Measurements from ENCODE around the gene ACP4. TPM values are rescaled to one million over a fixed set of nuclear protein-coding genes. Genes with fewer than 3 reads are reported as not detected.

ACP4 gene
- total RNA-seq, 1 donor: not detected

- no peak overlapping the region for H3K4me3 ChIP-seq (ENCODE audit: low read depth, low read length)
- no peak for DNase-seq (ENCODE audit: low read depth)
- TF ChIP-seq CTCF (IDR thresholded peaks at IDR 0.05; ENCODE audit: insufficient read depth, low read length): no peak
Observed at GRCh38 chr19:50821622-50822021, 31.4 kb downstream of the ACP4 start.

- TF ChIP-seq CTCF (IDR thresholded peaks at IDR 0.05; ENCODE audit: insufficient read depth, low read length): no peak
- DNase-seq (ENCODE audit: low read depth): no peak
- no peak overlapping the region for H3K4me3 ChIP-seq (ENCODE audit: low read depth, low read length)
Observed at GRCh38 chr19:50822661-50823208, 32.5 kb downstream of the ACP4 start.

GRCh38 chr19:50823389-50824042, 33.3 kb downstream of the ACP4 start, which contains the start of gene KLK1:
TSS of gene KLK1 (minus strand) at chr19:50823787. CDS start at chr19:50823748, 39 bp downstream.
- no peak for DNase-seq (ENCODE audit: low read depth)
- no peak for TF ChIP-seq CTCF (IDR thresholded peaks at IDR 0.05; ENCODE audit: insufficient read depth, low read length)
- H3K4me3 ChIP-seq (ENCODE audit: low read depth, low read length): no peak within 1 kb of the TSS

GRCh38 chr19:50826492-50827240, 36.5 kb downstream of the ACP4 start:
- no peak for DNase-seq (ENCODE audit: low read depth)
- H3K4me3 ChIP-seq (ENCODE audit: low read depth, low read length): no peak overlapping the region
- TF ChIP-seq CTCF (IDR thresholded peaks at IDR 0.05; ENCODE audit: insufficient read depth, low read length): no peak

GRCh38 chr19:50827476-50827875, 37.3 kb downstream of the ACP4 start:
- no peak overlapping the region for H3K4me3 ChIP-seq (ENCODE audit: low read depth, low read length)
- DNase-seq (ENCODE audit: low read depth): no peak
- TF ChIP-seq CTCF (IDR thresholded peaks at IDR 0.05; ENCODE audit: insufficient read depth, low read length): no peak

- DNase-seq (ENCODE audit: low read depth): no peak
- no peak for TF ChIP-seq CTCF (IDR thresholded peaks at IDR 0.05; ENCODE audit: insufficient read depth, low read length)
Observed at GRCh38 chr19:50829801-50830200, 39.6 kb downstream of the ACP4 start.

More at GRCh38 chr19:50829801-50830200, 39.6 kb downstream of the ACP4 start:
- no peak overlapping the region for H3K4me3 ChIP-seq (ENCODE audit: low read depth, low read length)

Measured in fibroblast of the aortic adventitia (primary cell).